ENCODE measurements around the gene NCAPG.

GRCh38 chr4:17781300-17782287 is 29.2 kb upstream of the NCAPG start, which contains the start of gene FAM184B:
- TF ChIP-seq POLR2A (IDR thresholded peaks at IDR 0.05) (no peak), CTCF (IDR thresholded peaks at IDR 0.05) (no peak)

All from testis (tissue), 2 donors.